Stimulated activated CD4-positive, alpha-beta T cell treated with anti-CD3 and anti-CD28 coated beads, TNF-alpha, amount 100 ng/mL, for 24 hours (primary cell): ENCODE data around the gene SSRP1.
"Not testable (repeated sequence)": the region's sequence is repeated elsewhere in the genome, so short reads cannot be mapped to it uniquely, and the experiment has no call there.

Source experiments
- DNase-seq, 3 experiments: peaks; one replicate each; pipeline ENCODE4 v3.0.0-alpha.2; 2020; ENCODE audit warnings: low read depth in 3 of 3

Gene SSRP1

GRCh38 chr11:57299150-57299737, 36.4 kb downstream of the SSRP1 start:
- DNase-seq, result no peak

- no peak for DNase-seq
Observed at GRCh38 chr11:57297221-57297620, 38.5 kb downstream of the SSRP1 start.

DNA sequence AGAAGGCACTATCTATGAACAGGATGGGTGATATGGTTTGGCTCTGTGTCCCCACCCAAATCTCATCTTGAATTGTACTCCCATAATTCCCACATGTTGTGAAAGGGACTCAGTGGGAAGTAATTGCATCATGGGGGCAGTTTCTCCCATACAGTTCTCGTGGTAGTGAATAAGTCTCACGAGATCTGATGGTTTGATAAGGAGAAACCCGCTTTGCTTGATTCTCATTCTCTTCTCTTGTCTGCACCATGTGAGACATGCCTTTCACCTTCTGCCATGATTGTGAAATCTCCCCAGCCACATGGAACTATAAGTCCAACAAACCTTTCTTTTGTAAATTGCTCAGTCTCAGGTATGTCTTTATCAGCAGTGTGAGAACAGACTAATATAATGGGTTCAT, 39.5 kb downstream of the SSRP1 start:
- not testable (repeated sequence) for DNase-seq

DNA sequence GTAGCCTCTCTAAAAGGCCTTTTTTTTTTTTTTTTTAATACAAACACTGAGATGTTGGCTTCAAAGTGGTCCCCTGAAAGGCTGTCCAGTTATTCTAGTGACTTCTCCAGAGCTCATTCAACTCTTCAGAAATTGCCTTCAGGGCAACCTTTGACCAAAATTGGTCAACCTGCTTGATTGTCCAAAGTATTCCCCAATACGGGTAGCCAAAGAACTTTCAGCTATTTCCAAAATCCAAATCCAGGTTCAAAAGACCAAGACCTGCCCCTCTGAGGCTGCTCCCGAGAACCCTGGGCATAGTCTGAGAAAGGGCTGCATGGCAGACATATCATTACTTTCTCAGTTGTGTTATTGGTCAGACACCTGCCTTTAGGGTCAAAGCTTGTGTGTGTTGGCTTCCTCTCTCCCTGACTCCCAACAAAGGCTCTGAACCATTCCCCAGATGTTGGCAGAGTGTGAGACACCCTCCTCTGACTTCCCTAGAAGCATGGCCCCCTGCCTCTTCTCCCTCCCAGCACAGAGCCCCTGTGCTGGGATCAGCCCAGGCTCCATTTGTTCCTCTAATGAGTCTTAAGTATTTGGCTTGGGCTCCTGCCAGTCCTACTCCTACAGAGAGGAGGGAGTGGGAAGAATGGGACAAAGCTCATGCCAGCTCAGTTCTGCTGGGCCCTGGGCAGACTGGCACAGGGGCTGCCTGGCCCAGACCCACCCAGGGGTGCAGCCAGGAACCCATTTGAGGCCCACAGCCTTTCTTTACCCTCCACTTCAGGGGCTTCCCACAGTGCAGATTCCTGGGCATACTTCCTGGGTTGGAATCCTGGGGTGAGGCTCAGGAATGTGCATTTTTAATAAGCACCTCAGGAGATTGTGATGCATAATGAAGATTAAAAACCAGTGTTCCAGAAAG, 41.2 kb downstream of the SSRP1 start:
- DNase-seq, result no peak

DNA sequence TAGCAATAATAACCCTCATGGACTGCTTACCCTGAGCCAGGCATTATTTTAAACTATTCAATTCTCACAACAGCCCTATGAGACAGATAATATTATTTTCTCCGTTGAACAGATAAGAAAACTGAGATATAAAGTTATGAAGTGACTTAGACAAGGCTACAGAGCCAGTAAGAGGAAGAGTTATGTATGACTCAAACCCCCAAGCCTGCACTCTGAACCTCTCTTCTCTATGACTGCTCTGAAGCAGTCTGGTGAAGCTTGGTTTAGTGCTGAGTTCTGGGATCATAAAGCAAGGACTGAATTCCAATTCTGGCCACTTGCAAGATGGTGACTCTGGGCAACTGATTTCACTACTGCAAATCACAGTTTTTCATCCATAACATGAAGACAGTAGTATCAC, 45.4 kb downstream of the SSRP1 start:
- no peak for DNase-seq

DNA sequence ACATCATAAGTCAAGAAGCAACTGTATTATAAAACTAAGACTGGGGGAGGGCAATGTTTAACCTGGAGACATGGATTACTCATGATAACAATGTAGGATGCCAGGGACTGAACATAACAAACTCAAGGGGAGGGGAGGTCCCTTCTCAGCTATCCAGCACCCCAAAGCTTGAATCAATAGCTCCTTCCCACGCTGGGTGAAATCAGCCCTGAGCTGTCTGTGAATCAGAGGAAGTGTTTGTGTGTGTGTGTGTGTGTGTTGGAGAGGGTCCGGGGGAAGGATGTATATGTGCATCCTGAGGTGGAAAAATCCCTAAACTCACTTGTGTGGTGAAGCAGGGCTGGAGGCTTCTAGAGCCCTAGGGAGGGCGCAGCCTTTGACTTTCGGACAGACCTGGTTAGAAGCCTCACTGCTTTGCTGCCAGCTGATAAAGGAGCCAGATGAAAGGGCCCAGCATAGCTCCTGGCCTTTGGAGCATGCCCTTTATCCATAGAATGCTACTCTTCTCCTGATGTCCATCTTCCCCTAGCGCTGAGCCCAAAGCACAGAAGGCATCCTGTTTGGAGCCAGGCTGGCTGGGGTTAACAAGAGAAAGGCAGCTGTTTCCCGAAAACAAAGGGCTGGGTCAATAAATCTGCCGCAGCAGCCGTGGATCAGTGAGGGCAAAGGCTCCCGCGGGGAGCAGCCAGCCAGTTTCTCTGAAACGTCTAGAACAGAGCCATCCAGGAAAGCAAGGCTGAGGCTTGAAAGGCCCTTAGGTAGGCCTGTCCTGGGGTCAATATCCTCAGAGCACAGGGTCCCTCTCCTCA, 46.7 kb downstream of the SSRP1 start:
- no peak for DNase-seq

DNA sequence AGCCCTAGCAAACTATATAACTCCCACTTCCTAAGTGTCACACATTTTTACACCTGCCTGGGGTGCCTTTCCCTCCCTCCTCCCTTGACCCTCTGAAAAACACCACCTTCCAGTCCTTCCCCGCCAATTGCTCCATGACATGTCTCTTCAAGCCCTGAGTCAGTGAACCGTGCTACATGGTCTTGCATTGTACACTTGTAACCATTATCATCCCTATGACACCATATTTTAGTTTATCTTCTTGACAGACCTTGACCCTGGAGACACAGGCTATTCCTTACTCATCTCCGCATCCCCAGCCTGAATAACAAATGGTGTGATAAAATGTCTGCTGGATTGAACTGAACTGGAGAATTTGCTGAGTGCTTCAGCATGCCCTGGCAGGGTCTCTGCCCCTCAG, 47.8 kb downstream of the SSRP1 start:
- DNase-seq, result no peak

- DNase-seq, result no peak
Observed at GRCh38 chr11:57283231-57283990, 52.3 kb downstream of the SSRP1 start.

- DNase-seq, result not testable (repeated sequence)
Observed at GRCh38 chr11:57281546-57281945, 54.1 kb downstream of the SSRP1 start.

- no peak for DNase-seq
Observed at GRCh38 chr11:57279116-57279515, 56.6 kb downstream of the SSRP1 start.

GRCh38 chr11:57278721-57279095, 57.0 kb downstream of the SSRP1 start:
- no peak for DNase-seq

GRCh38 chr11:57277845-57278720, 57.6 kb downstream of the SSRP1 start:
- DNase-seq, result peak in 2 of 3 experiments; percentile 7 to 21

DNA sequence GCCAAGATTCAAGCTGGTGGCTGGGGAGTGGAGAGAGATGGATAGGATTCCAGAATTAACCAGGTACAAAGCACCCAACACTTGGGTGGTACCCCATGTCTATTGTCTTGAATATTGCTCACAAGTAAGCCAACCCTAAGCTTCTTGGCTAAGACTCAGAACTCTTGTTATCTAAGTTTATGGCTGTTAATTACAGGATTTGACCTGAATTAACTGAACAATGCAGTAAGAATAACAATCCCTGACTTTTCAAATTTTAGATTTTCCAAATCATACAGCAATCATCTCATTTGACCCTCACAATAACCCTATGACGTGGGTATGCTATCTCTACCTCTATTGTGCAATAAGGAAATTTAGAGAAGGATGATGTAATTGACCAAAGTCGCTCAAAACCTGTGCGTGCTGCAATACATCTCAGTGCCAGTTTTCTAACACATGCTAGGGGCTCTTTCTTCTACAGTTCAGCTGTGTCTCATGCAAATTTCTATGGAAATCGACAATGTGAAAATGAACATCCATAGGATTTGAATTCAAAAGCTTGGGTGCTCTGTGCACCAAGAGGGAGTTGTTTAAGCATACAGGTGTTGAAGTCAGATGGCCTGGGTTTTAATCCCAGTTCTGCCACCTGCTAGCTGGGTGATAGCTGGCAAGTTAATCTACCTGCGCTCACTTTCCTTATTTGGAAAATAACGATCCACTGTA, 58.6 kb downstream of the SSRP1 start:
- DNase-seq, result no peak

- DNase-seq, result no peak
Observed at GRCh38 chr11:57276169-57276970, 59.3 kb downstream of the SSRP1 start.
